DOHH2 (cell line): Measurements from ENCODE around the gene ETV6.

Experiments
- H3F3A ChIP-seq: fragments of 200-600 bp; sonication (generic), shearing (Covaris generic); 2 replicates; pipeline ENCODE4 v1.6.0; 2016; ENCODE audit warnings: antibody characterized with exemption, mild to moderate bottlenecking; ENCODE audit not compliant: control insufficient read depth, insufficient read depth
- H3K27ac ChIP-seq: fragments of 200-600 bp; sonication (generic); 2 replicates; pipeline ENCODE4 v1.5.1; 2014; ENCODE audit warnings: low read depth, mild to moderate bottlenecking, low read length, moderate library complexity
- H3K27me3 ChIP-seq: fragments of 200-600 bp; sonication (generic); 2 replicates; pipeline ENCODE4 v1.6.1; 2014; ENCODE audit warnings: mild to moderate bottlenecking, low read length, mixed read lengths; ENCODE audit not compliant: control insufficient read depth
- H3K36me3 ChIP-seq: fragments of 200-600 bp; sonication (generic); 2 replicates; pipeline ENCODE4 v1.6.1; 2014; ENCODE audit warnings: mild to moderate bottlenecking, low read length, moderate library complexity, mixed read lengths; ENCODE audit not compliant: control insufficient read depth
- H3K4me1 ChIP-seq: fragments of 200-600 bp; sonication (generic); 2 replicates; pipeline ENCODE4 v1.6.1; 2014; ENCODE audit warnings: mild to moderate bottlenecking, low read length, mixed read lengths; ENCODE audit not compliant: control insufficient read depth
- H3K4me2 ChIP-seq: fragments of 200-600 bp; sonication (generic); 2 replicates; pipeline ENCODE4 v1.6.0; 2014; ENCODE audit warnings: mild to moderate bottlenecking, low read length, moderate library complexity
- H3K4me3 ChIP-seq: fragments of 200-600 bp; sonication (generic); 2 replicates; pipeline ENCODE4 v1.5.1; 2014; ENCODE audit warnings: mild to moderate bottlenecking, low read length, mixed read lengths
- H3K79me2 ChIP-seq: fragments of 200-600 bp; sonication (generic); 2 replicates; pipeline ENCODE4 v1.6.1; 2014; ENCODE audit warnings: mild to moderate bottlenecking, low read length, mixed read lengths; ENCODE audit not compliant: control insufficient read depth
- H3K9me2 ChIP-seq: fragments of 200-600 bp; sonication (generic); replicated peaks from 2 replicates; pipeline ENCODE4 v1.6.1; 2014; ENCODE audit warnings: mild to moderate bottlenecking, low read length, mixed read lengths; ENCODE audit not compliant: control insufficient read depth
- H3K9me3 ChIP-seq: fragments of 200-600 bp; sonication (generic); 2 replicates; pipeline ENCODE4 v1.6.1; 2014; ENCODE audit warnings: antibody characterized with exemption, low read length, mixed read lengths; ENCODE audit not compliant: control insufficient read depth, insufficient read depth
- H4K20me1 ChIP-seq: fragments of 200-600 bp; sonication (generic); 2 replicates; pipeline ENCODE4 v1.6.0; 2014; ENCODE audit warnings: low read depth, mild to moderate bottlenecking, antibody characterized with exemption, low read length, moderate library complexity; ENCODE audit not compliant: control insufficient read depth, insufficient read depth
- CTCF ChIP-seq: fragments of 200-600 bp; sonication (generic); IDR thresholded peaks from one replicate; pipeline ENCODE4 v1.5.1; 2014; ENCODE audit warnings: antibody characterized with exemption, mild to moderate bottlenecking, low read depth, low read length; ENCODE audit not compliant: poor library complexity, severe bottlenecking
- EZH2phosphoT487 ChIP-seq: fragments of 200-600 bp; sonication (generic); IDR thresholded peaks from 2 replicates; pipeline ENCODE4 v1.6.1; 2017; ENCODE audit warnings: borderline replicate concordance, mild to moderate bottlenecking, antibody characterized with exemption, low read length, moderate library complexity, mixed read lengths

ETV6 gene

GRCh38 chr12:11877869-11878780, 228.7 kb downstream of the ETV6 start:
- no peaks in the 10 kb centered on the region for H3K9me3 ChIP-seq
- H3K27me3 ChIP-seq = no peaks in the 10 kb centered on the region
- no peak overlapping the region for H3K27ac ChIP-seq
- no peaks in the 10 kb centered on the region for H3K36me3 ChIP-seq
- no peaks in the 10 kb centered on the region for H3K9me2 ChIP-seq
- H3K4me3 ChIP-seq = no peak overlapping the region
- H3F3A ChIP-seq = no peaks in the 10 kb centered on the region
- H3K4me1 ChIP-seq = peaks cover 28% of the 10 kb centered on the region
- H3K4me2 ChIP-seq = no peak overlapping the region
- H3K79me2 ChIP-seq = no peaks in the 10 kb centered on the region
- H4K20me1 ChIP-seq = no peaks in the 10 kb centered on the region
- no peak for TF ChIP-seq EZH2phosphoT487
- no peak for TF ChIP-seq CTCF

GRCh38 chr12:11879306-11879705, 229.8 kb downstream of the ETV6 start:
- no peaks in the 10 kb centered on the region for H3K27me3 ChIP-seq
- H3K4me1 ChIP-seq = peaks cover 28% of the 10 kb centered on the region

GRCh38 chr12:11880381-11880780, 230.9 kb downstream of the ETV6 start:
- Histone ChIP-seq H3K79me2 (no peaks in the 10 kb centered on the region), H3K36me3 (no peaks in the 10 kb centered on the region), H3F3A (no peaks in the 10 kb centered on the region), H3K9me3 (no peaks in the 10 kb centered on the region), H3K4me3 (no peak overlapping the region), H3K27ac (no peak overlapping the region), H4K20me1 (no peaks in the 10 kb centered on the region), H3K9me2 (no peaks in the 10 kb centered on the region), H3K27me3 (no peaks in the 10 kb centered on the region), H3K4me1 (peaks cover 28% of the 10 kb centered on the region), H3K4me2 (no peak overlapping the region)
- TF ChIP-seq EZH2phosphoT487 (no peak), CTCF (no peak)

More at GRCh38 chr12:11879306-11879705, 229.8 kb downstream of the ETV6 start:
- Histone ChIP-seq H3K9me3 (no peaks in the 10 kb centered on the region), H3K36me3 (no peaks in the 10 kb centered on the region), H3K27ac (no peak overlapping the region), H3K79me2 (no peaks in the 10 kb centered on the region), H4K20me1 (no peaks in the 10 kb centered on the region), H3F3A (no peaks in the 10 kb centered on the region), H3K9me2 (no peaks in the 10 kb centered on the region), H3K4me3 (no peak overlapping the region), H3K4me2 (no peak overlapping the region)
- TF ChIP-seq EZH2phosphoT487 = no peak
- no peak for TF ChIP-seq CTCF
